ENCODE results near the gene SESN1.
"Not testable (repeated sequence)": the region's sequence is repeated elsewhere in the genome, so short reads cannot be mapped to it uniquely, and the experiment has no call there.

DNA sequence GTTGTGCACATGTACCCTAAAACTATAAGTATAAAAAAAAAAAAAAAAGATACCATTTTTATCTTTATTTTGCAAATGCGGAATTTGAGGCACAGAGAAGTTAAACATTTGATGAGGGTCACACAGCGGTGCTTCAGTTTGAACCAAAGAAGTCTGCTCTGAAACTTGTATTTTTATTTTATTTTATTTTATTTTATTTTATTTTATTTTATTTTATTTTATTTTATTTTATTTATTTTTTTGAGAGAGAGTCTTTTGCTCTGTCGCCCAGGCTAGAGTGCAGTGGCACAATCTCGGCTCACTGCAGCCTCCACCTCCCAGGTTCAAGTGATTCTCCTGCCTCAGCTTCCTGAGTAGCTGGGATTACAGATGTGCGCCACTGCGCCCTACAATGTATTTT, 41.9 kb upstream of the SESN1 start:
- TF ChIP-seq, protein P1, sequence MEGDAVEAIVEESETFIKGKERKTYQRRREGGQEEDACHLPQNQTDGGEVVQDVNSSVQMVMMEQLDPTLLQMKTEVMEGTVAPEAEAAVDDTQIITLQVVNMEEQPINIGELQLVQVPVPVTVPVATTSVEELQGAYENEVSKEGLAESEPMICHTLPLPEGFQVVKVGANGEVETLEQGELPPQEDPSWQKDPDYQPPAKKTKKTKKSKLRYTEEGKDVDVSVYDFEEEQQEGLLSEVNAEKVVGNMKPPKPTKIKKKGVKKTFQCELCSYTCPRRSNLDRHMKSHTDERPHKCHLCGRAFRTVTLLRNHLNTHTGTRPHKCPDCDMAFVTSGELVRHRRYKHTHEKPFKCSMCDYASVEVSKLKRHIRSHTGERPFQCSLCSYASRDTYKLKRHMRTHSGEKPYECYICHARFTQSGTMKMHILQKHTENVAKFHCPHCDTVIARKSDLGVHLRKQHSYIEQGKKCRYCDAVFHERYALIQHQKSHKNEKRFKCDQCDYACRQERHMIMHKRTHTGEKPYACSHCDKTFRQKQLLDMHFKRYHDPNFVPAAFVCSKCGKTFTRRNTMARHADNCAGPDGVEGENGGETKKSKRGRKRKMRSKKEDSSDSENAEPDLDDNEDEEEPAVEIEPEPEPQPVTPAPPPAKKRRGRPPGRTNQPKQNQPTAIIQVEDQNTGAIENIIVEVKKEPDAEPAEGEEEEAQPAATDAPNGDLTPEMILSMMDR (conservative IDR thresholded peaks at IDR 0.05; ENCODE audit: low read length) = not testable (repeated sequence)
- not testable (repeated sequence) for TF ChIP-seq EZH2phosphoT487 (IDR thresholded peaks at IDR 0.05; ENCODE audit: borderline replicate concordance)
